ENCODE data around the gene LBR.

The LBR gene

GRCh38 chr1:225442123-225442505 lies 14.3 kb upstream of the LBR start:
- no peak for DNase-seq

GRCh38 chr1:225441314-225442122 lies 13.7 kb upstream of the LBR start:
- no peak for DNase-seq

GRCh38 chr1:225440380-225441221 lies 12.8 kb upstream of the LBR start:
- no peak for DNase-seq

- DNase-seq, result no peak
Measured at GRCh38 chr1:225437710-225438437, 10.0 kb upstream of the LBR start.

GRCh38 chr1:225435957-225436392 lies 8.1 kb upstream of the LBR start:
- no peak for DNase-seq

- DNase-seq, result no peak
Measured at GRCh38 chr1:225435487-225435886, 7.6 kb upstream of the LBR start.

- no peak for DNase-seq
Measured at GRCh38 chr1:225435076-225435475, 7.2 kb upstream of the LBR start.

- no peak for DNase-seq
Measured at GRCh38 chr1:225434046-225434445, 6.2 kb upstream of the LBR start.

GRCh38 chr1:225431081-225431863 lies 3.4 kb upstream of the LBR start:
- DNase-seq, result no peak

- no peak for DNase-seq
Measured at GRCh38 chr1:225430301-225430700, 2.5 kb upstream of the LBR start.

- no peak for DNase-seq
Measured at GRCh38 chr1:225428881-225429455, 1.1 kb upstream of the LBR start.

GRCh38 chr1:225428068-225428880 lies 436 bp upstream of the LBR start:
- DNase-seq, result peak; percentile 92 to 94

- peak; percentile 40 to 52 for DNase-seq
Measured at GRCh38 chr1:225426395-225427234, 1.2 kb downstream of the LBR start.

GRCh38 chr1:225425201-225425786 lies 2.5 kb downstream of the LBR start:
- no peak for DNase-seq

GRCh38 chr1:225424562-225425200 lies 3.2 kb downstream of the LBR start:
- DNase-seq, result no peak

- DNase-seq, result no peak
Measured at GRCh38 chr1:225423518-225423855, 4.4 kb downstream of the LBR start.

GRCh38 chr1:225422795-225423517 lies 4.9 kb downstream of the LBR start:
- DNase-seq, result no peak

- no peak for DNase-seq
Measured at GRCh38 chr1:225422031-225422605, 5.7 kb downstream of the LBR start.

All from CD4-positive, alpha-beta T cell treated with Interleukin-1 beta for 1 hour (primary cell).